Omental fat pad (tissue), 4 donors: Measurements from ENCODE around the gene MAGI1. TPM values are rescaled to one million over a fixed set of nuclear protein-coding genes. Genes with fewer than 3 reads are reported as not detected.

ENCODE experiments used
- ATAC-seq: fragments of 150-250 bp; one replicate; pipeline ENCODE4 v1.9.1; 2016; ENCODE audit warnings: mild to moderate bottlenecking, moderate library complexity; ENCODE audit not compliant: low FRiP score
- DNase-seq: peaks from one replicate; pipeline ENCODE4 v3.0.0-alpha.2; 2019; ENCODE audit warnings: low spot score
- CTCF ChIP-seq, 3 donors: fragments of 450-650 bp; IDR thresholded peaks; one replicate each; pipeline ENCODE4 v1.5.1; 2016 to 2017; ENCODE audit warnings: antibody characterized with exemption in 3 of 3, mild to moderate bottlenecking in 3 of 3, moderate library complexity in 2 of 3
- total RNA-seq, 4 donors: library from RNA; depleted of rRNA; stranded (reverse); fragments of >200 nt; gene quantifications; one replicate each; pipeline ENCODE4 v1.1.0, GENCODE V29; 2016

MAGI1 gene
- total RNA-seq, 4 donors from 2014 or later = 22.9 to 38.8 (median 34.3) TPM

- no peak for DNase-seq
- no peak for ATAC-seq
- TF ChIP-seq CTCF (IDR thresholded peaks at IDR 0.05) = no peak
Observed at GRCh38 chr3:65584913-65585312, 453.8 kb downstream of the MAGI1 start.

GRCh38 chr3:65584002-65584401 is 454.7 kb downstream of the MAGI1 start:
- ATAC-seq (no peak), DNase-seq (no peak)
- TF ChIP-seq CTCF (IDR thresholded peaks at IDR 0.05) = no peak

GRCh38 chr3:65583188-65583587 is 455.5 kb downstream of the MAGI1 start:
- ATAC-seq (no peak), DNase-seq (no peak)
- TF ChIP-seq CTCF (IDR thresholded peaks at IDR 0.05) = no peak

- TF ChIP-seq CTCF (IDR thresholded peaks at IDR 0.05) = no peak
- DNase-seq = no peak
- ATAC-seq = no peak
Observed at GRCh38 chr3:65582012-65582717, 456.6 kb downstream of the MAGI1 start.

- ATAC-seq (no peak), DNase-seq (no peak)
- TF ChIP-seq CTCF (IDR thresholded peaks at IDR 0.05) = no peak
Observed at GRCh38 chr3:65581313-65581712, 457.4 kb downstream of the MAGI1 start.

GRCh38 chr3:65578861-65579260 is 459.9 kb downstream of the MAGI1 start:
- no peak for ATAC-seq
- TF ChIP-seq CTCF (IDR thresholded peaks at IDR 0.05) = no peak
- no peak for DNase-seq

GRCh38 chr3:65577843-65578430 is 460.8 kb downstream of the MAGI1 start:
- no peak for DNase-seq
- ATAC-seq = no peak
- no peak for TF ChIP-seq CTCF (IDR thresholded peaks at IDR 0.05)
